GDM1 (cell line): ENCODE results near the gene GABPA.
A peak's percentile ranks its signal among the peaks of the same experiment; 100 is the strongest.
"Not testable (repeated sequence)": the region's sequence is repeated elsewhere in the genome, so short reads cannot be mapped to it uniquely, and the experiment has no call there.

Experiments
- DNase-seq: peaks from one replicate; lab custom pipeline; 2025; lab: John Stamatoyannopoulos, UW

Gene GABPA

GRCh38 chr21:25742900-25743299 is 8.1 kb downstream of the GABPA start:
- no peak for DNase-seq

GRCh38 chr21:25744854-25745253 is 10.1 kb downstream of the GABPA start:
- no peak for DNase-seq

- DNase-seq, result peak; percentile 49
Observed at GRCh38 chr21:25750085-25750484, 15.3 kb downstream of the GABPA start.

- DNase-seq, result no peak
Observed at GRCh38 chr21:25752416-25752815, 17.6 kb downstream of the GABPA start.

GRCh38 chr21:25756190-25756932 is 21.6 kb downstream of the GABPA start:
- no peak for DNase-seq

- DNase-seq, result no peak
Observed at GRCh38 chr21:25757531-25757930, 22.8 kb downstream of the GABPA start.

GRCh38 chr21:25759573-25759972 is 24.8 kb downstream of the GABPA start:
- DNase-seq, result no peak

GRCh38 chr21:25760061-25760460 is 25.3 kb downstream of the GABPA start:
- no peak for DNase-seq

- DNase-seq, result no peak
Observed at GRCh38 chr21:25760677-25761076, 25.9 kb downstream of the GABPA start.

- DNase-seq, result no peak
Observed at GRCh38 chr21:25764065-25764464, 29.3 kb downstream of the GABPA start.

GRCh38 chr21:25767921-25768320 is 33.1 kb downstream of the GABPA start:
- no peak for DNase-seq

- DNase-seq, result no peak
Observed at GRCh38 chr21:25772686-25773085, 37.9 kb downstream of the GABPA start.

- DNase-seq, result no peak
Observed at GRCh38 chr21:25776440-25776839, 41.7 kb downstream of the GABPA start.

GRCh38 chr21:25778126-25778875 is 43.5 kb downstream of the GABPA start:
- not testable (repeated sequence) for DNase-seq

- DNase-seq, result no peak
Observed at GRCh38 chr21:25788677-25789076, 53.9 kb downstream of the GABPA start.

GRCh38 chr21:25790122-25790877 is 55.5 kb downstream of the GABPA start:
- peak; percentile 6 for DNase-seq

- DNase-seq, result no peak
Observed at GRCh38 chr21:25790878-25791204, 56.1 kb downstream of the GABPA start.

GRCh38 chr21:25791319-25791718 is 56.5 kb downstream of the GABPA start:
- no peak for DNase-seq

- DNase-seq, result peak; percentile 75
Observed at GRCh38 chr21:25801217-25802014, 66.6 kb downstream of the GABPA start.

GRCh38 chr21:25806060-25806459 is 71.3 kb downstream of the GABPA start:
- no peak for DNase-seq

- DNase-seq, result no peak
Observed at GRCh38 chr21:25807191-25807590, 72.4 kb downstream of the GABPA start.

GRCh38 chr21:25809013-25809412 is 74.2 kb downstream of the GABPA start:
- DNase-seq, result no peak
